ENCODE measurements around the gene MMP24. TPM values are rescaled to one million over a fixed set of nuclear protein-coding genes. Genes with fewer than 3 reads are reported as not detected.

MMP24 gene
- total and polyA plus RNA-seq, 2 experiments from 2014 or later: 2.0 to 27.3 TPM

- H3K4me3 ChIP-seq: no peak overlapping the region
- H4K20me1 ChIP-seq (replicated peaks; ENCODE audit: insufficient read depth): no peaks in the 10 kb centered on the region
- Mint-ChIP-seq H3K4me3 (no peak overlapping the region), H3K27me3 (ENCODE audit: insufficient read depth, low read depth, poor library complexity) (peaks cover 3% of the 10 kb centered on the region), H3K36me3 (ENCODE audit: low read depth) (peaks cover 5% of the 10 kb centered on the region; the same call in 2 of the 3 replicates), H3K4me1 (peaks cover 38% of the 10 kb centered on the region), H3K9me3 (no peaks in the 10 kb centered on the region; the same call in 2 of the 3 replicates), H3K27ac (peak overlapping the region; percentile 90)
- H3K4me2 ChIP-seq: no peak overlapping the region
- H3K27me3 ChIP-seq (ENCODE audit: insufficient read depth): no peaks in the 10 kb centered on the region
- no peaks in the 10 kb centered on the region for H3K9me2 ChIP-seq (ENCODE audit: insufficient read depth)
- peak overlapping the region; percentile 46; the same call in 1 of the 2 replicates for H3K27ac ChIP-seq (ENCODE audit: low read depth)
- H3K4me1 ChIP-seq (ENCODE audit: insufficient read depth): peaks cover 24% of the 10 kb centered on the region
- TF ChIP-seq ZNF331 (CRISPR knock-in tag; IDR thresholded peaks at IDR 0.05; ENCODE audit: low read depth): no peak
- no peak for TF ChIP-seq NANOG (IDR thresholded peaks at IDR 0.05; ENCODE audit: borderline replicate concordance)
- TF ChIP-seq STAT1 (IDR thresholded peaks at IDR 0.05; ENCODE audit: unreplicated experiment): no peak
- no peak for TF ChIP-seq EZH2 (IDR thresholded peaks at IDR 0.05; ENCODE audit: low read depth, unreplicated experiment)
- TF ChIP-seq CREB1 (CRISPR knock-in tag; IDR thresholded peaks at IDR 0.05; ENCODE audit: low read depth): no peak
- no peak for TF ChIP-seq ETS1 (IDR thresholded peaks at IDR 0.05)
- TF ChIP-seq ZNF114 (CRISPR knock-in tag; IDR thresholded peaks at IDR 0.05): no peak
- TF ChIP-seq, protein P1, sequence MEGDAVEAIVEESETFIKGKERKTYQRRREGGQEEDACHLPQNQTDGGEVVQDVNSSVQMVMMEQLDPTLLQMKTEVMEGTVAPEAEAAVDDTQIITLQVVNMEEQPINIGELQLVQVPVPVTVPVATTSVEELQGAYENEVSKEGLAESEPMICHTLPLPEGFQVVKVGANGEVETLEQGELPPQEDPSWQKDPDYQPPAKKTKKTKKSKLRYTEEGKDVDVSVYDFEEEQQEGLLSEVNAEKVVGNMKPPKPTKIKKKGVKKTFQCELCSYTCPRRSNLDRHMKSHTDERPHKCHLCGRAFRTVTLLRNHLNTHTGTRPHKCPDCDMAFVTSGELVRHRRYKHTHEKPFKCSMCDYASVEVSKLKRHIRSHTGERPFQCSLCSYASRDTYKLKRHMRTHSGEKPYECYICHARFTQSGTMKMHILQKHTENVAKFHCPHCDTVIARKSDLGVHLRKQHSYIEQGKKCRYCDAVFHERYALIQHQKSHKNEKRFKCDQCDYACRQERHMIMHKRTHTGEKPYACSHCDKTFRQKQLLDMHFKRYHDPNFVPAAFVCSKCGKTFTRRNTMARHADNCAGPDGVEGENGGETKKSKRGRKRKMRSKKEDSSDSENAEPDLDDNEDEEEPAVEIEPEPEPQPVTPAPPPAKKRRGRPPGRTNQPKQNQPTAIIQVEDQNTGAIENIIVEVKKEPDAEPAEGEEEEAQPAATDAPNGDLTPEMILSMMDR (conservative IDR thresholded peaks at IDR 0.05; ENCODE audit: low read depth in 2 of 2): no peak
- TF ChIP-seq, protein P2, sequence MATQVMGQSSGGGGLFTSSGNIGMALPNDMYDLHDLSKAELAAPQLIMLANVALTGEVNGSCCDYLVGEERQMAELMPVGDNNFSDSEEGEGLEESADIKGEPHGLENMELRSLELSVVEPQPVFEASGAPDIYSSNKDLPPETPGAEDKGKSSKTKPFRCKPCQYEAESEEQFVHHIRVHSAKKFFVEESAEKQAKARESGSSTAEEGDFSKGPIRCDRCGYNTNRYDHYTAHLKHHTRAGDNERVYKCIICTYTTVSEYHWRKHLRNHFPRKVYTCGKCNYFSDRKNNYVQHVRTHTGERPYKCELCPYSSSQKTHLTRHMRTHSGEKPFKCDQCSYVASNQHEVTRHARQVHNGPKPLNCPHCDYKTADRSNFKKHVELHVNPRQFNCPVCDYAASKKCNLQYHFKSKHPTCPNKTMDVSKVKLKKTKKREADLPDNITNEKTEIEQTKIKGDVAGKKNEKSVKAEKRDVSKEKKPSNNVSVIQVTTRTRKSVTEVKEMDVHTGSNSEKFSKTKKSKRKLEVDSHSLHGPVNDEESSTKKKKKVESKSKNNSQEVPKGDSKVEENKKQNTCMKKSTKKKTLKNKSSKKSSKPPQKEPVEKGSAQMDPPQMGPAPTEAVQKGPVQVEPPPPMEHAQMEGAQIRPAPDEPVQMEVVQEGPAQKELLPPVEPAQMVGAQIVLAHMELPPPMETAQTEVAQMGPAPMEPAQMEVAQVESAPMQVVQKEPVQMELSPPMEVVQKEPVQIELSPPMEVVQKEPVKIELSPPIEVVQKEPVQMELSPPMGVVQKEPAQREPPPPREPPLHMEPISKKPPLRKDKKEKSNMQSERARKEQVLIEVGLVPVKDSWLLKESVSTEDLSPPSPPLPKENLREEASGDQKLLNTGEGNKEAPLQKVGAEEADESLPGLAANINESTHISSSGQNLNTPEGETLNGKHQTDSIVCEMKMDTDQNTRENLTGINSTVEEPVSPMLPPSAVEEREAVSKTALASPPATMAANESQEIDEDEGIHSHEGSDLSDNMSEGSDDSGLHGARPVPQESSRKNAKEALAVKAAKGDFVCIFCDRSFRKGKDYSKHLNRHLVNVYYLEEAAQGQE (IDR thresholded peaks at IDR 0.05; ENCODE audit: unreplicated experiment): no peak
- TF ChIP-seq ZNF462 (CRISPR knock-in tag; IDR thresholded peaks at IDR 0.05): no peak
- no peak for TF ChIP-seq POLR2AphosphoS5 (IDR thresholded peaks at IDR 0.05; ENCODE audit: low read depth)
- TF ChIP-seq JUNB (IDR thresholded peaks at IDR 0.05; ENCODE audit: unreplicated experiment): no peak
- no peak for TF ChIP-seq EZH2phosphoT487 (IDR thresholded peaks at IDR 0.05; ENCODE audit: unreplicated experiment)
- DNase-seq (ENCODE audit: low spot score) (peak; percentile 22), ATAC-seq (no peak)
- no peaks in the 10 kb centered on the region for H3K79me2 ChIP-seq (replicated peaks; ENCODE audit: insufficient read depth)
- no peak overlapping the region for H2AFZ ChIP-seq
- no peaks in the 10 kb centered on the region for H3K36me3 ChIP-seq (ENCODE audit: insufficient read depth)
- H3F3A ChIP-seq (replicated peaks; ENCODE audit: low read depth): peaks cover 9% of the 10 kb centered on the region; the same call in 1 of the 2 replicates
Observed at GRCh38 chr20:35311409-35311808, 84.9 kb downstream of the MMP24 start.

Measured in GM23338 (cell line).